ENCODE measurements around the gene SSUH2.
A peak's percentile ranks its signal among the peaks of the same experiment; 100 is the strongest.

SSUH2 gene

GRCh38 chr3:8635631-8636030 lies 9.0 kb downstream of the SSUH2 start:
- Histone ChIP-seq H3K4me1 (no peaks in the 10 kb centered on the region), H3K4me3 (no peak overlapping the region), H3K27ac (no peak overlapping the region), H3K9me3 (no peaks in the 10 kb centered on the region), H3K27me3 (no peaks in the 10 kb centered on the region), H3K36me3 (no peaks in the 10 kb centered on the region)
- no peak for TF ChIP-seq CTCF (IDR thresholded peaks at IDR 0.05)
- peak in 1 of 2 donors; percentile 28 for DNase-seq
- intact Hi-C loops (cut with DNase I; ENCODE audit: low total_unique reads) = no loop called here

- H3K4me3 ChIP-seq = no peak overlapping the region
- H3K4me1 ChIP-seq = no peaks in the 10 kb centered on the region
- H3K9me3 ChIP-seq = no peaks in the 10 kb centered on the region
- DNase-seq = peak in 1 of 2 donors; percentile 40
- no peak overlapping the region for H3K27ac ChIP-seq
- no peak for TF ChIP-seq CTCF (IDR thresholded peaks at IDR 0.05)
- intact Hi-C loops (cut with DNase I; ENCODE audit: low total_unique reads) = no loop called here
- H3K36me3 ChIP-seq = no peaks in the 10 kb centered on the region
- no peaks in the 10 kb centered on the region for H3K27me3 ChIP-seq
These were observed 9.5 kb downstream of the SSUH2 start for GRCh38 chr3:8635125-8635524.

DNA sequence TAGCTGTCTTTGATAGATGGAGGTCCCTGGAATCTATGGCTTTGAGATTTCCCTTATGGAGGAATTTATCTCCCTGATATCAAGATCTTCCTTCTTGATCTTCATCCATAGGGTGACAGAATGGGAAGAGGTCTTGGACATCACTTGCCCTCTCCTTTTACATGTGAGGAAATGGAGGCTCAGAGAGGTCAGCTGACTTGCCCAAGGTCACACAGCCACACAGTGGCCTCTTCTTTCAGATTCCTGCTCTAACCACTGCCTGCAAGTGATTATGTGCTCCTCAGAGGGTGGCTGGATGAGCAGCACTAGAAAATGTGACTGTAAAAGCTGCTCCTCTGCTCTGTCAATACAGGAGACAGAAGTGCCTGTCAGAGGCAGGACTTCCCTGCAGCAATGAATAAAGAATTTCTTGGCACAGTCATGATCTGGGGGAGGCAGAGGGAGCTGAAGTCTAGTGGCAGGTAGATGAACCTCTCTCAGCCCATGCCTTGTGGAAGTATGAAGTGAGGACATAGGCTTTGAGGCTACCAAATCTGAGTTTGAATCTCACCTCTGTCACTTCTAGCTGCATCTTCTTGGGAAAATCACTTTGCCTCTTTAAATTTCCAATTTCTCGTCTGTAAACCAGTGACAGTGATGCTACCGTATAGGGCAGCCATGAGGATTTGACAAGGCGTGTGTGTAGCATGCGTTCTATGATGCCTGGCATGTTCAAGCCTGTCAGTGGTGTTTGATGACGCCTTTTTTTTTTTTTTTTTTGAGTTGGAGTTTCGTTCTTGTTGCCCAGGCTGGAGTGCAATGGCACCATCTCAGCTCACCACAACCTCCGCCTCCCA lies 12.0 kb downstream of the SSUH2 start:
- H3K27me3 ChIP-seq = no peaks in the 10 kb centered on the region
- H3K36me3 ChIP-seq = no peaks in the 10 kb centered on the region
- H3K4me3 ChIP-seq = no peak overlapping the region
- no peaks in the 10 kb centered on the region for H3K9me3 ChIP-seq
- H3K4me1 ChIP-seq = peaks cover 0 to 13% (median 9%) of the 10 kb centered on the region in 4 donors
- peak in 1 of 2 donors; percentile 27 for DNase-seq
- intact Hi-C loops (cut with DNase I; ENCODE audit: low total_unique reads) = no loop called here
- TF ChIP-seq CTCF (IDR thresholded peaks at IDR 0.05) = no peak
- no peak overlapping the region for H3K27ac ChIP-seq

GRCh38 chr3:8631661-8632060 lies 12.9 kb downstream of the SSUH2 start:
- Histone ChIP-seq H3K36me3 (no peaks in the 10 kb centered on the region), H3K27ac (no peak overlapping the region), H3K27me3 (no peaks in the 10 kb centered on the region), H3K4me1 (peaks cover 0 to 13% (median 9%) of the 10 kb centered on the region in 4 donors), H3K4me3 (no peak overlapping the region), H3K9me3 (no peaks in the 10 kb centered on the region)
- DNase-seq = peak in 1 of 2 donors; percentile 45
- intact Hi-C loops (cut with DNase I; ENCODE audit: low total_unique reads) = no loop called here
- no peak for TF ChIP-seq CTCF (IDR thresholded peaks at IDR 0.05)

GRCh38 chr3:8629151-8630021 lies 15.2 kb downstream of the SSUH2 start:
- intact Hi-C loops (cut with DNase I; ENCODE audit: low total_unique reads) = no loop called here
- H3K4me1 ChIP-seq = peaks cover 0 to 24% (median 9%) of the 10 kb centered on the region in 4 donors
- H3K4me3 ChIP-seq = no peak overlapping the region
- no peak for TF ChIP-seq CTCF (IDR thresholded peaks at IDR 0.05)
- H3K27ac ChIP-seq = peak overlapping the region in 1 of 2 donors; percentile 43
- DNase-seq = peak; percentile 74 to 93
- no peaks in the 10 kb centered on the region for H3K36me3 ChIP-seq
- no peaks in the 10 kb centered on the region for H3K27me3 ChIP-seq
- H3K9me3 ChIP-seq = no peaks in the 10 kb centered on the region
